Measurements from ENCODE around the gene IDH1.
"Not testable (repeated sequence)": the region's sequence is repeated elsewhere in the genome, so short reads cannot be mapped to it uniquely, and the experiment has no call there.

IDH1 gene

DNA sequence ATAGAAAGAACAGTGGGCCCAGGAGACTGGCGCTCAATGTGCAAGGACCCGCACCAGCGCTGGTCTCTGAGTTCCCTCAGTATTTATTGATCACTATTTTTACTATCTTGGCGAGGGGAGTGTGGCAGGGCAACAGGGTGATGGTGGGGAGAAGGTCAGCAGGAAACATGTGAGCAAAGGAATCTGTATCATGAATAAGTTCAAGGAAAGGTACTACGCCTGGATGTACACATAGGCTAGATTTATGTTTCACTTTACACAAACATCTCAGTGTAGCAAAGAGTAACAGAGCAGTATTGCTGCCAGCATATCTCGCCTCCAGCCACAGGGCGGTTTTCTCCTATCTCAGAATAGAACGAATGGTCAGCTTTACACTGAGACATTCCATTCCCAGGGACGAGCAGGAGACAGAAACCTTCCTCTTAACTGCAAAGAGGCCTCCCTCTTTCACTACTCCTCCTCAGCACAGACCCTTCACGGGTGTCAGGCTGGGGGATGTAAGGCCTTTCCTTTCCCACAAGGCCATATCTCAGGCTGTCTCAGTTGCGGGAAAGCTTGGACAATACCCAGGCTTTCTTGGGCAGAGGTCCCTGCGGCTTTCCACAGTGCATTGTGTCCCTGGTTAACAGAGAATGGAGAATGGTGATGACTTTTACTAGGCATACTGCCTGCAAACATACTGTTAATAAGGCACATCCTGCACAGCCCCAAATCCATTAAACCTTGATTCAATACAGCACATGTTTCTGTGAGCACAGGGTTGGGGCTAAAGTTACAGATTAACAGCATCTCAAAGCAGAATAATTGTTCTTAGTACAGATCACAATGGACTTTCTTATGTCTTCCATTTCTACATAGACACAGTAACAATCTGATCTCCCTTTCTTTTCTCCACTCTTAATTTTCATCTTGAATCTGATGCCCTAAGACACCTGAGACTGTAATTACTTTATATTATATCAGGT lies 2.3 kb upstream of the IDH1 start:
- not testable (repeated sequence) for FAIRE-seq; DNase-seq (ENCODE audit: low spot score)

DNA sequence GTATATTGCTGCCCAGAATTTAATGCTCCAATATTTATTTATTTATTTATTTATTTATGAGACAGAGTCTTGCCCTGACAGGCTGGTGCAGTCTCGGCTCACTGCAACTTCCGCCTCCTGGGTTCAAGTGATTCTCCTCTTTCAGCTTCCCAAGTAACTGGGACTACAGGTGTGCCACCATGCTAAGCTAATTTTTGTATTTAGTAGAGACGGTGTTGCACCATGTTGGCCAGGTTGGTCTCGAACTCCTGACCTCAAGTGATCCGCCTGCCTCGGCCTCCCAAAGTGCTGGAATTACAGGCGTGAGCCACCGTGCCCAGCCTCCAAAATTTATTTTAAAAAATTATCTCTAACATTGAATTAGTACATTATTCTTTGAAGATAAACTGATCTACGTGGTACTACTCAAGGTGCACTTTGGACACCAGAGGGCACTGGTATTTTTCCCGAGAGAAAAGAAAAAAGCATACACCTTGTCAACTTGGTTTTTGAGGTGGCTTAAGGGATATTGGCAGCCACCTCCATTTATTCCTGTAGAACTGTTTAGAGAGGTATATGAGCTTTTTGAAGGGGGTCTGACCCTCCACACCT lies 1.4 kb upstream of the IDH1 start:
- FAIRE-seq (no peak), DNase-seq (ENCODE audit: low spot score) (peak; percentile 11)

DNA sequence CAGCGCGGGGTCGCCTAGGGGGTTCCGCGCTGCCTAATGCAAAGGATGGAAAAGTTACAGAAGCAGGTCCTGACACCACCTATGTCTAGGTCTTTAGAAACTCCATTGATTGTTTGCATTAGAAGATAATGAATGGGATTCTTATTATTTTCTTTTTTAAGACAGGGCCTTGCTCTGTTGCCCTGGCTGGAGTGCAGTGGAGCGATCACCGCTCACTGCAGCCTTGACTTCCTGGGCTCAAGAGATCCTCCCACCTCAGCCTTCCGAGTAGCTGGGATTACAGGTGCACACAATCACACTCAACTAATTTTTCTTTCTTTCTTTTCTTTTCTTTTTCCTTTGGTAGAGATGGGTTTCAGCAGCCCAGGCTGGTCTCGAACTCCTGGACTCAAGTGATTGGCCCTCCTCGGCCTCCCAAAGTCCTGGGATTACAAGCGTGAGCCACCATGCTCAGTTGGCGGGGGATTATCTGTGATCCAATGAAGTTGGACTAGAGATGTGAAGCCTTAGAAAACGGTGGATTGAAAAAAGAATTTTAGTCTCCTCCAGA lies 761 bp upstream of the IDH1 start:
- FAIRE-seq, result no peak
- DNase-seq (ENCODE audit: low spot score), result no peak

DNA sequence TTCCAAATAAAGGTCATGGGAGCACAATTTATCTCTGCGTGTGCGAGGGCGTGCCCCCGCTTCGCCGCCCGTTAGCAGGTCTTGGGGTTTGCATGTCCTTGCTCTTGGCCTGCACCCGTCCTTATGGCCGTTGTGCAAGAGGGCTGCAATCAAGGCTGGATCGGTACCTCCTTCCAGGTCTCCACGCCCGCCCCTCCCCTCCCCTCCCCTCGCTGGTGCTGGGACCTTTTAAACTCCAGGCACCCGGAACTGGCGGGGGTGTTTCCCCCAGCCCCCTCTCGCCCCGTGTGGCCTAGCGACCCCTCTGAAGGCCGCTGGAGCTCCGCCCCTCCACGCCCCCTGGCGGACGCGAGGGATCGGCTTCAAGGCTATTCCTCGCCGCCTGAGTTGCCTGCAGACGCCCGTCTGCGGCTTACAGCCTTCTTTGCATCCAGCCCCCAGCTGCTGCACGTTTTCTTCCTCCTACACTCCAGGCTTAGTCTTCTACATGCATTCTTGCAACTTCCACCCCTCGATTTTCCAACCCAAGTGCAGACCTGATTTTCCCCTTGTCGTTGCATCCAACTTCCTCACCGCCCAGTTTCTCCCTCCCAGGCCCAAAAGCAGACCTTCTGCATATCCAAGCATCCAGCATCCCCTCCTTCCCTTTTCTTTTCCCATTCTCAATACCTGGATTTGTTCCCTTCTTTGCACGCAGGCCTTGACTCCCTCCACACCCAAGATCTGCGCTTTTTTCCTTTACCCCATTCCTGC lies 577 bp downstream of the IDH1 start:
- DNase-seq (ENCODE audit: low spot score) (peak; percentile 89), FAIRE-seq (peak; percentile 35)

DNA sequence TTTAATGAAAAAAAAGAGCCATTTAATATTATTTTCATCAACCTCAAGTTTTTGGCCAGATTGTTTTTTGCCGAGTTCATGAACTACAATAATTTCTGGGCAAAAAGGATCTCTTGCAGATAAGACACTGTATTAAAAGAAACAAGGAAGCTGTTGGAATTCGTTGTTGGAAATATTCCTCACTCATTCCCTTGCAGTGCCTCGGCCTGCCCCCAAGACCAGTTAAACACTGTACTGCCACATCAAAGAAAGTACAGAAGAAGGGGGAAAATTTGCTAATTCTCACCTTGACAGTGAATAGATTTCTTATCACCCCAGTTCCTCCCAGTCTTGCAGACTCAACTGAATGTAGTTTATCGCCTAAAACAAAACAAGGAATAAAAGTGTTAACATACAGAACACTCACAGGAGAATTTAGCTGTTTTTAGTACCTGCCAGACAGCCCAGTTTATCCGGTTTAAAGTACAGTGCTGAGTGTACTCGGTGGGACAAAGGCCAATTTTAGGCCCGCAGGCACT lies 1.2 kb downstream of the IDH1 start:
- FAIRE-seq, result no peak
- DNase-seq (ENCODE audit: low spot score), result no peak

DNA sequence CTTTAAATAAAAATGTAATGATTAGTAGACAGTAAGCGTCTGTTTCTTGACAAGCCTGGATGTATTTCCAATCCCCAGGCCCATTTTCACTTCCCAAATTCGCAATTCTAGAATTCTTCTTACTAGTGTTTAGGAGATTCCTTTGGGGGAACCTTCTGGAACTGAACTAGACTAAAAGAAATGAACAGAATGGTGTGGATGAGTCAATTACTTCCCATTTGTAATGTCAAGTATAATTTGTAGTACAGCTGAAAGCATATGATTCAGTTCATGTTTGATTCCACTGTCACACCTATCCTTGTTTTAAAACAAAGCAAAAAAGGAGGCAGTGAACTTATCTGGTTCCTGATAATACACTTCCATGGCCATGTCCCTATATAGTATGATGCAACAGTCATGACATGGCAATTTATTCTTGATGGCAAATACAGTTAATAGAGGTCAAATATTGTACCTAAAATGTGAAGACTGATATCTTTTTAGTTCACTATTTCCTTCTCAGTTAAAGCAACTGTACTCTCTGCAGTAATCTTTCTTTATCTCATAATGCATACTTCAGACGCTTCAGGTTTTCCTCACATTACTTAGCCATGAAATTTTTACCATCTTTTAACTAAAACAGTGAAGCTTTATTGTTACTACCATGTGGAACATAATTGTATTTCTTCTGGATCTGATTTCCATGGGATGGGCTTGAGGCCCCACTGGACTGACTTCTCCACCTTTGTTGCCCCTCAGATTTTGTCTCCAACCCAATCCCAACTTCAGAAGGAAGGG lies 2.0 kb downstream of the IDH1 start:
- FAIRE-seq, result no peak
- no peak for DNase-seq (ENCODE audit: low spot score)

DNA sequence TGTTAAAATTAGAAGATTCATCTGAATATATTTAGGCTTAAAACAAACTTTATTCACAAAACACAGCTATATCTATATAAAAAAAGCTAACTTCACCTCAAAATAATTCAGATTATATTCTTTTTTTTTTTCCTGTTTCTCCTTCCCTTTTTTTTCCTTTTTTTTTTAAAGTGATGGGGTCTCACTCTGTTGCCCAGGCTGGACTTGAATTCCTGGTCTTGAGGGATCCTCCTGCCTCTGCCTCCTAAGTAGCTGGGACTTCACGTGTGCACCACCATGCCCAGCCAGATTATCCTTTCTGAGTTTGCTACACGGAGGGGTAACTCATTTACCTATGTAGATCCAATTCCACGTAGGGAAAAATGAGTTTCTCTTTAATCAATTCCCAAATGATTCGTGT lies 3.8 kb downstream of the IDH1 start:
- DNase-seq (ENCODE audit: low spot score) (no peak), FAIRE-seq (no peak)

DNA sequence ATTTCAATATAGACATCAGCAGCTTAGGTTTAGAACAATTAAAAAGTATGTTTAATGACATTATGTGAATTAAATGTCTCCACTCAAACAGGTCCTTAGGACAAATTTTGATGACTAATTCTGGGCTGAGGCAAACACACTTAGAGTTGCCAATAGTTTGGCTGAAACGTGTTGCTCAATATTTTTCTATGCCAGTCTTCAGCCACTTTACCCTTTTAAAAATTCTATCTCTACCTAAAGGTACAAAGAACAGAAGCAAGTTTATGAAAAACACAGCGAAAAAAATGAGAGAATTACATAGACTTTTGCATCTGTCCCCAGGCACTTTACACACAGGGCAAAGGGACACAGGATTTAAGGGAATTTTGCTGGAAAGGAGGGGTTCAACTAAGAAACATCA lies 4.5 kb downstream of the IDH1 start:
- DNase-seq (ENCODE audit: low spot score) (no peak), FAIRE-seq (no peak)

DNA sequence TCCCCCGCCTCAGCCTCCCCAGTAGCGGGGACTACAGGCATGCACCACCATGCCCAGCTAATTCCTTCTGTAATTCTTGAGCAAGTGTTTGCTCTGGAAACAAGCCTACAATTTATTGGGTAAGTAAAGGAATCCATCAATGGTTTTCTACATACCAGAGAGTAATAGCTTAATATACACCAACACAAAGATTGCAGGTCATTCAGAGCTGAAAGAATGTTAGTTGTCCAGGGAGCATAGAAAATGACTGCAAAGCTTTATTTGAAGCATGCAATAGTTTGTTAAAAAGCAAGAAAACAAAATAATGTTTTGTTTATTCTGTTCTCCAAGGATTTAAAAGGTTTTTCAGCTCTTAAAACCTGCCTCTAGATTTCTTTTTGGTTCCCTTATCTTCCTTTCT lies 5.6 kb downstream of the IDH1 start:
- no peak for FAIRE-seq

DNA sequence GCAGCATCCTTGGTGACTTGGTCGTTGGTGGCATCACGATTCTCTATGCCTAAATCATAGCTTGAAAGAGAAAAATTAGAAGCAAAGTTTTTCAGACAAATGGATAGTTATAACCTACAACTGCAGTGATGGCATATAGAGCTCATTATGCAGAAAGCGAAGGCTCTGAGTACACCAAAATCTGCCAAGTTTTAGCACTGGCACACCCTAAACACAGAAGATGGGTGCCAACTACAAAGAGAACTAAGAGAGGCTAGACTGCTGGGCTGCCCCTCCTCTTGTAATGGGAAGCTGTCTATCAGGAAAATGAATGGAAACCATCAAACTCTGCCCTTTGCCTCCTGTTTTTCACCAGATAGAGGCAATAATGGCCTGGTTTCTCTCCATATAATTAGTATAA lies 6.3 kb downstream of the IDH1 start:
- FAIRE-seq, result no peak
- no peak for DNase-seq (ENCODE audit: low spot score)

More for the DNA sequence above, 5.6 kb downstream of the IDH1 start:
- no peak for DNase-seq (ENCODE audit: low spot score)

DNA sequence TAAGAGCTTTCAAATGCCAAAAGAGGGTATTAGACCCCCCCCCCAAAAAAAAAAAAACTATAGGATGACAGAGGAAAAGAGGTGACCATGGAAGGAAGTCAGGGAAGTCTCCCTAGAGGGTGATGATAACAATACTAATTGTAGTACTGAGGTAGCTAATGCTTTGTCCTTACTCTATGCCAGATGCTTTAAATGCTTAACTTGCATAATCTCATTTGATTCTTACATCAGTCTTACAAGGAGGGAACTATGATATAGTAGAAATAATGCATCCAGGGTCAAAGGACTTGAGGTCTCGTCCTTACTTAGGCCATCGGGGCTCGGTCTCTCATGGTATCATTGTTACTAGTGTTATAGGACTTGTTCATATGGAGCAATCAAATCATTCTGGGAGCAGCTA lies 9.1 kb downstream of the IDH1 start:
- no peak for DNase-seq (ENCODE audit: low spot score)
- no peak for FAIRE-seq

DNA sequence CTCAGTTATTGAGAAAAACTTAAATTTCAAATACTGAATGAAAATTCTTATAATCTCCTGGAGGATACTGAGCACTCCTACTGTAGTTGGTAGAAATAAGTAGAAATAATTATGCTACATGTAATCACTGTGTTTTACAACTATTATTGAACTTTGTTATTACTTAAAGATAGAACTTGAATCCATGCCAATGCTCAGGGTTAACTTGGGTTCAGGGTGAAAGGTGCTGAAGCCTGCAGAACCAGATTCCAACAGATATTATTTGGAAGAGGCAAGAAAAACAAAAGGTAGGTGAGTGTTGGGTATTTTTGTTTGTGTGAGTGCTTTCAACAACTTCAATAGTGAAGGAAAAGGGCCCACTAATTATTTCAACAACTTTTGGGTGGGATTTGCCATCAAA lies 10.4 kb downstream of the IDH1 start:
- DNase-seq (ENCODE audit: low spot score), result no peak

DNA sequence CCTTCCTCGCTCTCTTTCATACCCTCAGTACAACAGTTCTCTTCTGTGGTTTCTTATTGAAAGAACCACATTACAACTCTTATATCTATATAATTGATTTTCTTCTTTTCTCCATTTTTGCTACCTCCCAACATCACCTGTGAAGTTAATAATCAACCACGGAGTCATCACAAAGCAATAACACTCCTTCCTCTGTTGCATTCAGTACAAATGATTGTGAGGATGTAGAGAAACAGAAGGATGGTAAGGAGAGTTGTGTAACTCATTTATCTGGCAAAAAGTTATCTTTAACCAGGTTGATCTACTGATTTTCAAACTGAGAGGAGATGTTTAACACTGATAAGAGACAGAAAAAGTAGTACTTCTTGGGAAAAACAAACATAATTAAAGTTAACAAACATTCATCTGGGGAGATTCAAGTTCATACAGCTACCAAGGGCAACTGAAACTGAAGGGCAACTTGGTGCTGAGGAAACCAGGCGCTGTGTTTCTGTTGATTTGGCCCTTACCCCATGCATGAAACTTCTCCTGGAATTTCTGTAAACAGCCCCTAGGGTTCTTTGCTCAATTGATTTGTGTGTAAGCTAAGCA lies 14.2 kb downstream of the IDH1 start:
- DNase-seq (ENCODE audit: low spot score) (no peak), FAIRE-seq (no peak)

More for the DNA sequence above, 10.4 kb downstream of the IDH1 start:
- FAIRE-seq, result no peak

DNA sequence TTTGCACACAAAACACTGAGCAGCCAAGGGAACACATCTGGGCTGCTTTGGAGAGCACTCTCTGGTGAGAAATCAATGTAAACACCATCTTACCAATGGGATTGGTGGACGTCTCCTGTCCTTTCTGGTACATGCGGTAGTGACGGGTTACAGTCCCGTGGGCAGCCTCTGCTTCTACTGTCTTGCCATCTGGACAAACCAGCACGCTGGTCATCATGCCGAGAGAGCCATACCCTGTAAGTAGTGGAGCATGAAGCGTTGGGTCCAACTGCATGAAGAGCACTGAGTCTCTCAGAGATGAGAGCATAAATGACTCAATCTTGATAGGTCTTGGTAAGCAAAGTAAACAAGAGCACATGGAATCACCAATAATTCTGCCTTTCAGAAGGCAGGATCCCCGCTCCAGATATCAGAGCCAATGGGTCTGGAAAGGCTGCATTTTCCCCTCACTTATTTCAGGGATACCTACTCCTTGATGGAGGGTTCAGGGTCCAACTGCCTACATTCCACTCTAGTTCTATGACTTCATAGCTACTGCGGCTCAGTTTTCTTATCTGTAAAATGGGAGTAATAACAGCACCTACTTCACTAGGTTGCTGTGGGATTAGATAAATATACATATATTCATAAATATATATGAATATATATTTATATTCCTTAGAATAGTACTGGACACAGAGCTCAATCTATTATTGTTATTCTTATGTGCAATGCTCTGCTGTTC lies 14.9 kb downstream of the IDH1 start:
- DNase-seq (ENCODE audit: low spot score), result no peak
- no peak for FAIRE-seq

DNA sequence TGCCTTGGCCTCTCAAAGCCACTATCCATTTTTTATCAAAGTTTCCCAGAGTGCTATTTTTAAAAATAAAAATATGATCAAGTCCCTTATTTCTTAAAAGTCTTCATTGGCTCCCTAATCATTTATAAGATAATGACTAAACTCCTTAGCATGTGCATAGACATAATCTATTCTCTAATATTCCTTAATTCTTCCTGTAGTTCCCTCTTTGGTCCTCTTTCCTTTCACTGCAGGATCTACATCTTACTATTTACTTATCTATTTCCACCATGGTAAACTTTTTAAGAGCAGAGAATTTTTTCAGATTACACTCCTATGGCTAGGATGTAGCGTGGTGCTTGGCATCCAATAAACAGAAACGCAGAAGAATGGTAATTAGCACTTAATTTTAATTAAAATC lies 19.0 kb downstream of the IDH1 start:
- no peak for DNase-seq (ENCODE audit: low spot score)
- no peak for FAIRE-seq

DNA sequence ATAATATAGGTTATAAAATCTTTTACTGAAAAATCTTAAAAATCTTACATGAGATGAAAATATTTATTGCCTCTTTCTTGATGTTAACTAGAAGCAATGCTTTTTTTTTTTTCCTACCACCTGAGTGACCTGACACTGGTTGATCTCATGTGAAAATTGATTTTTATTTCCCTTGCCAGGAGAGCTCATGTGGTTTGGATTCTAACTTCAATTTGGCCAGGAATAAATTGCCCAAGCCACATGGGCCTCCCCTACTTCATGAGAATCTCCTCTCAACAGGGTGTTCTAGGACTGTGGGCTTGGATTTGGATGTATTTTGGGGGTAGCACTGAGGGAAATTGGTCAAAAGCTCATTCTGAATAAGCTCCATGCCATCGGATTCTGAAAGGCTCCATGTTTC lies 20.1 kb downstream of the IDH1 start:
- FAIRE-seq, result no peak

DNA sequence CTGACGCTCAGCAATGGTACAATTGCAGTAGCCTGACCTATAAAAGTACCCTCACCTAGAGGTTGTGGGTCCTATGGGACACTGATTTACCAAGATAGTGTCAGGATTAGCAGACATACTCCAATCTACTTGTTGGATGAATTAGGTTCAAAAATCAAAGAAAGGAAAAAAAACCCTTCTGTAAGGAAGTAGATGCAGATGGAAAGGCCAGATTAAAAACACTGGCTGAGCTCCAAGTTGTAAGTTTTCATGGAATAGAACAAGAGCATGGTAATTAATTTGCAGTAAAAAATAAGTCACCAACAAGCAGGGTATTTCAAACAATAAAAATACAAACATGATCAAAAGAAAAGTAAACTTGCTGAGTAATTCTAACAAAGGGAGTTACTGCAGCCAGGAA lies 26.4 kb downstream of the IDH1 start:
- no peak for FAIRE-seq

More for the DNA sequence above, 20.1 kb downstream of the IDH1 start:
- no peak for DNase-seq (ENCODE audit: low spot score)

DNA sequence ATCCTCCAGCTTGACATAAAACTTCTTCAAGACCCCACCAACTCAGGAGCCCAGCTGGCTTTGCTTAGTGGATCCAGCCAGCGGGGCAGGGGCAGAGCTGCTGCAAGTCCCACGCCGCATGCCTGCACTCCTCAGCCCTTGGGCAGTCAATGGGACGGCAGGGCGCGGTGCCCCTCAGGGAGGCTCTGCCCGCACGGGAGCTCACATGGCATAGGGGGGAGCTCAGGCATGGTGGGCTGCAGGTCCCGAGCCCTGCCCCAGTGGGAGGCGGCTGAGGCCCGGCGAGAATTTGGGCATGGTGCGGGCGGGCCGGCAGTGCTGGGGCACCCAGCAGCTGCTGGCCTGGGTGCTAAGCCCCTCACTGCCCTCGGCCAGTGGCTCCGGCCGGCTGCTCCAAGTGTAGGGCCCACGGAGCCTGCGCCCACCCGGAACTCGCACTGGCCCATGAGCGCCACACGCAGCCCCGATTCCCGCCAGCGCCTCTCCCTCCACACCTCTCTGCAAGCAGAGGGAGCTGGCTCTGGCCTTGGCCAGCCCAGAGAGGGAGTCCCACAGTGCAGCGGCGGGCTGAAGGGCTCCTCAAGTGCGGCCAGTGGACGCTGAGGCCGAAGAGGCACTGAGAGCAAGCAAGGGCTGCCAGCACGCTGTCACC lies 27.2 kb downstream of the IDH1 start:
- no peak for FAIRE-seq
- no peak for DNase-seq (ENCODE audit: low spot score)

More for the DNA sequence above, 26.4 kb downstream of the IDH1 start:
- DNase-seq (ENCODE audit: low spot score), result no peak

DNA sequence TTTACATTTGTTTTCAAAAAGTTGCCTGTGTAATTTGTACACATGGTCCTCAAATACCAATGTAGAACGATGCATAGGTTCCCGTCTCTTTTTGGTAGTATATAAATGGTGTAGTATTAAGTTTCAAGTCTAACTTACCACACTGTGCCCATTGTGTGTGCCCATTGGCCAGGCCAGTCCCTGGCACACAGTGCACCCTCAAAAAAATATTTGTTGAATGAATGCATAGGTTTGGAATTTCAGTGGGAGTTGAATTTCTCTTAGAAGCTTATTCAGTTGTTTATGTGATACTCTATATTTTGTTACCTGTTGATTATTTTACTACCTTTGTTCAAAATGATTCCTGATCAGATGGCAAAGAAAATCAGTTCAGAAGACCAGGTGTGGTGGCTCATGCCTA lies 30.1 kb downstream of the IDH1 start:
- FAIRE-seq, result no peak
- DNase-seq (ENCODE audit: low spot score), result peak; percentile 49

Data from urothelium cell line (cell line).